ENCODE data around the gene TRRAP. TPM values are rescaled to one million over a fixed set of nuclear protein-coding genes. Genes with fewer than 3 reads are reported as not detected.

TRRAP gene
- total and polyA plus RNA-seq, 5 donors: 11.3 to 26.1 (median 19.7) TPM

GRCh38 chr7:98970016-98970615 lies 91.8 kb downstream of the TRRAP start:
- intact Hi-C loops (cut with DNase I): no loop called here
- Histone ChIP-seq H3K4me3 (ENCODE audit: low read length) (no peak overlapping the region), H3K27ac (ENCODE audit: low read length) (no peak overlapping the region), H3K9me3 (ENCODE audit: control insufficient read depth, low read length) (no peaks in the 10 kb centered on the region), H3K4me1 (ENCODE audit: control insufficient read depth, insufficient read depth, low read length) (no peaks in the 10 kb centered on the region), H3K27me3 (ENCODE audit: control insufficient read depth, insufficient read depth) (no peaks in the 10 kb centered on the region)
- 93% methylated on average over 24 of the region's 24 CpGs for WGBS
- ATAC-seq (no peak), DNase-seq (no peak)

- no peaks in the 10 kb centered on the region for H3K27me3 ChIP-seq (ENCODE audit: control insufficient read depth, insufficient read depth)
- H3K9me3 ChIP-seq (ENCODE audit: control insufficient read depth, low read length): no peaks in the 10 kb centered on the region
- WGBS: 94% methylated on average over 12 of the region's 12 CpGs
- H3K27ac ChIP-seq (ENCODE audit: low read length): no peak overlapping the region
- DNase-seq (no peak), ATAC-seq (no peak)
- H3K4me1 ChIP-seq (ENCODE audit: control insufficient read depth, insufficient read depth, low read length): no peaks in the 10 kb centered on the region
- H3K4me3 ChIP-seq (ENCODE audit: low read length): no peak overlapping the region
- intact Hi-C loops (cut with DNase I): no loop called here
Observed at GRCh38 chr7:98970805-98971204, 92.5 kb downstream of the TRRAP start.

DNA sequence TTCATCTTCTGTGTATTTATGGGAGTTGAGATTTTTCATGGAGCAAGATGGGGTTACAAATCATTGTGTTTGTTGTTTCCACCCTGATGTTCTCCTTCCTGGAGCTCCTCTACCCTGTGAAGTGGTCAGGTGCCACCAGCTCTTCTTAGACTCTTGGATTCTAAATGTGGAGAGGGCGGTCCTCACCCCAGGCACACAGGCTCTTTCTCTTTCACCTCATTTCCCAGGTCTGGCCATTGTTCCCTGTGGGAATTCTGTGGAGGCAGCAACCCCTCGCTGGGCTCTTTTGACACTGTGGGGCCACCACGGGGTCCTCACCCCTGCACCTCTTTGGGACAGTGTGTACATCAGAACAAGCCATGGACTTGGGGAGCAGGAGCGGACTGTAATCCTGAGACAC lies 95.9 kb downstream of the TRRAP start:
- DNase-seq: no peak
- no peaks in the 10 kb centered on the region for H3K27me3 ChIP-seq (ENCODE audit: control insufficient read depth, insufficient read depth)
- H3K9me3 ChIP-seq (ENCODE audit: control insufficient read depth, low read length): no peaks in the 10 kb centered on the region
- intact Hi-C loops (cut with DNase I): no loop called here
- ATAC-seq: no peak
- 95% methylated on average over 4 of the region's 4 CpGs for WGBS
- H3K27ac ChIP-seq (ENCODE audit: low read length): no peak overlapping the region
- H3K4me1 ChIP-seq (ENCODE audit: control insufficient read depth, insufficient read depth, low read length): no peaks in the 10 kb centered on the region
- no peak overlapping the region for H3K4me3 ChIP-seq (ENCODE audit: low read length)

GRCh38 chr7:98974906-98975816 lies 96.8 kb downstream of the TRRAP start:
- intact Hi-C loops (cut with DNase I): no loop called here
- Histone ChIP-seq H3K27me3 (ENCODE audit: control insufficient read depth, insufficient read depth) (no peaks in the 10 kb centered on the region), H3K27ac (ENCODE audit: low read length) (peak overlapping the region; percentile 76), H3K4me3 (ENCODE audit: low read length) (no peak overlapping the region), H3K4me1 (ENCODE audit: control insufficient read depth, insufficient read depth, low read length) (no peaks in the 10 kb centered on the region), H3K9me3 (ENCODE audit: control insufficient read depth, low read length) (no peaks in the 10 kb centered on the region)
- whole genome bisulfite sequencing: 66% methylated on average over 17 of the region's 17 CpGs
- DNase-seq (peak; percentile 62 to 87 (median 81)), ATAC-seq (peak; percentile 90 to 93)

- H3K27ac ChIP-seq (ENCODE audit: low read length): no peak overlapping the region
- 96% methylated on average over 30 of the region's 30 CpGs for WGBS
- ATAC-seq: no peak
- H3K27me3 ChIP-seq (ENCODE audit: control insufficient read depth, insufficient read depth): no peaks in the 10 kb centered on the region
- no peaks in the 10 kb centered on the region for H3K4me1 ChIP-seq (ENCODE audit: control insufficient read depth, insufficient read depth, low read length)
- intact Hi-C loops (cut with DNase I): no loop called here
- H3K4me3 ChIP-seq (ENCODE audit: low read length): no peak overlapping the region
- no peak for DNase-seq
- H3K9me3 ChIP-seq (ENCODE audit: control insufficient read depth, low read length): no peaks in the 10 kb centered on the region
Observed at GRCh38 chr7:98976396-98977185, 98.3 kb downstream of the TRRAP start.

- Histone ChIP-seq H3K27me3 (ENCODE audit: control insufficient read depth, insufficient read depth) (no peaks in the 10 kb centered on the region), H3K27ac (ENCODE audit: low read length) (no peak overlapping the region), H3K4me1 (ENCODE audit: control insufficient read depth, insufficient read depth, low read length) (no peaks in the 10 kb centered on the region), H3K4me3 (ENCODE audit: low read length) (no peak overlapping the region), H3K9me3 (ENCODE audit: control insufficient read depth, low read length) (no peaks in the 10 kb centered on the region)
- no peak for ATAC-seq
- intact Hi-C loops (cut with DNase I): no loop called here
- WGBS: 93% methylated on average over 9 of the region's 9 CpGs
- DNase-seq: no peak
Observed at GRCh38 chr7:98978672-98979071, 100.3 kb downstream of the TRRAP start.

GRCh38 chr7:98981701-98982100 lies 103.4 kb downstream of the TRRAP start:
- Histone ChIP-seq H3K27ac (ENCODE audit: low read length) (no peak overlapping the region), H3K9me3 (ENCODE audit: control insufficient read depth, low read length) (no peaks in the 10 kb centered on the region), H3K27me3 (ENCODE audit: control insufficient read depth, insufficient read depth) (no peaks in the 10 kb centered on the region), H3K4me1 (ENCODE audit: control insufficient read depth, insufficient read depth, low read length) (no peaks in the 10 kb centered on the region), H3K4me3 (ENCODE audit: low read length) (no peak overlapping the region)
- no peak for DNase-seq
- intact Hi-C loops (cut with DNase I): no loop called here
- ATAC-seq: peak in 1 of 2 donors; percentile 26
- 94% methylated on average over 23 of the region's 23 CpGs for WGBS

- no peaks in the 10 kb centered on the region for H3K9me3 ChIP-seq (ENCODE audit: control insufficient read depth, low read length)
- 88% methylated on average over 8 of the region's 8 CpGs for WGBS
- no peaks in the 10 kb centered on the region for H3K27me3 ChIP-seq (ENCODE audit: control insufficient read depth, insufficient read depth)
- H3K4me1 ChIP-seq (ENCODE audit: control insufficient read depth, insufficient read depth, low read length): no peaks in the 10 kb centered on the region
- ATAC-seq: no peak
- no peak for DNase-seq
- no peak overlapping the region for H3K27ac ChIP-seq (ENCODE audit: low read length)
- no peak overlapping the region for H3K4me3 ChIP-seq (ENCODE audit: low read length)
- intact Hi-C loops (cut with DNase I): no loop called here
Observed at GRCh38 chr7:98982686-98983085, 104.4 kb downstream of the TRRAP start.

DNA sequence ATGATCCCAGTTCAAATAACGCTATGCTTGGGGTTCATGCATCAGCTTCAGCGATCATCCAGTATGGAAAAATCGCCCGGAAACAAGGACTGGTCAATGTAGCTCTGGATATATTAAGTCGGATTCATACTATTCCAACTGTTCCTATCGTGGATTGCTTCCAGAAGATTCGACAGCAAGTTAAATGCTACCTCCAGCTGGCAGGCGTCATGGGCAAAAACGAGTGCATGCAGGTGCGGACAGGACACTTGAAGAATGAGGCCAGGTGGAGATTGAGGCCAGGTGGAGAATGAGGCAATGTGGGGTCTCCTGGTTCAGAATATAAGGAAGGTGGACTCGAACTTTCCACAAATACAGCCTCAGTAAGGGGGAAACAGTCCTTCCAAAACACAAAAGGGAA lies 105.8 kb downstream of the TRRAP start:
- no peaks in the 10 kb centered on the region for H3K9me3 ChIP-seq (ENCODE audit: control insufficient read depth, low read length)
- H3K27ac ChIP-seq (ENCODE audit: low read length): no peak overlapping the region
- DNase-seq (no peak), ATAC-seq (no peak)
- H3K4me1 ChIP-seq (ENCODE audit: control insufficient read depth, insufficient read depth, low read length): no peaks in the 10 kb centered on the region
- intact Hi-C loops (cut with DNase I): no loop called here
- 91% methylated on average over 11 of the region's 11 CpGs for WGBS
- H3K4me3 ChIP-seq (ENCODE audit: low read length): no peak overlapping the region
- no peaks in the 10 kb centered on the region for H3K27me3 ChIP-seq (ENCODE audit: control insufficient read depth, insufficient read depth)

- 73% methylated on average over 4 of the region's 4 CpGs for WGBS
- DNase-seq: no peak
Observed at GRCh38 chr7:98985406-98985805, 107.1 kb downstream of the TRRAP start.

DNA sequence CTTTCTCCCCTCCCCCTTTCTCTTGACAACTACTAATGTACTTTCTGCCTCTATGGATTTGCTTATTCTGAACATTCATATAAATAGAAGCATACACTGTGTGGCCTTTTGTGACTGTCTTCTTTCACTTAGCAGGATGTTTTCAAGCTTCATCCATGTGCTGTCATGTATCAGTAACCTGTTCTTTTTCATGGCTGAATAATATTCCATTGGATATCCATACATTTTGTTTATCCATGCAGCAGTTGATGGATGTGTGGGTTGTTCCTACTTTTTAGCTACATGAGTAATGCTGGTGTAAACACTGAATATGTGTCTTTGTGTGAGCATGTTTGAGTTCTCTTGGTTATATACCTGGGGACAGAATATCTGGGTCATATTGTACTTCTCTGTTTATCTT lies 107.6 kb downstream of the TRRAP start:
- ATAC-seq (no peak), DNase-seq (no peak)
- no peaks in the 10 kb centered on the region for H3K9me3 ChIP-seq (ENCODE audit: control insufficient read depth, low read length)
- intact Hi-C loops (cut with DNase I): no loop called here
- H3K4me3 ChIP-seq (ENCODE audit: low read length): no peak overlapping the region
- H3K4me1 ChIP-seq (ENCODE audit: control insufficient read depth, insufficient read depth, low read length): no peaks in the 10 kb centered on the region
- no peak overlapping the region for H3K27ac ChIP-seq (ENCODE audit: low read length)
- no peaks in the 10 kb centered on the region for H3K27me3 ChIP-seq (ENCODE audit: control insufficient read depth, insufficient read depth)

More at GRCh38 chr7:98985406-98985805, 107.1 kb downstream of the TRRAP start:
- Histone ChIP-seq H3K27me3 (ENCODE audit: control insufficient read depth, insufficient read depth) (no peaks in the 10 kb centered on the region), H3K27ac (ENCODE audit: low read length) (no peak overlapping the region), H3K4me3 (ENCODE audit: low read length) (no peak overlapping the region), H3K9me3 (ENCODE audit: control insufficient read depth, low read length) (no peaks in the 10 kb centered on the region), H3K4me1 (ENCODE audit: control insufficient read depth, insufficient read depth, low read length) (no peaks in the 10 kb centered on the region)
- intact Hi-C loops (cut with DNase I): no loop called here
- no peak for ATAC-seq

All from right cardiac atrium (tissue), 5 donors.